Measurements from ENCODE around the gene E4F1. TPM values are rescaled to one million over a fixed set of nuclear protein-coding genes. Genes with fewer than 3 reads are reported as not detected.

E4F1 gene
- total and polyA plus RNA-seq, 4 donors: 12.9 to 75.7 (median 19.4) TPM

- H3K4me3 ChIP-seq (ENCODE audit: low read length in 2 of 2): peak within 1 kb of the TSS; percentile 54 to 69
- ATAC-seq (ENCODE audit: low FRiP score): peak; percentile 98
- peak; percentile 98 to 99 for DNase-seq
- WGBS, 2 donors: 1% methylated on average over 87 to 88 of the region's 88 CpGs
- intact Hi-C loops (cut with DNase I): no loop called here
- H3K27me3 ChIP-seq (ENCODE audit: control insufficient read depth in 1 of 2, insufficient read depth in 2 of 2, low read length in 1 of 2): no peaks in the 10 kb centered on the region
- no peaks in the 10 kb centered on the region for H3K9me3 ChIP-seq (ENCODE audit: control insufficient read depth, low read length)
- H3K4me1 ChIP-seq (ENCODE audit: control insufficient read depth in 1 of 2, insufficient read depth in 2 of 2, low read length in 2 of 2): no peaks in the 10 kb centered on the region
- H3K27ac ChIP-seq (ENCODE audit: low read depth in 1 of 2, low read length in 2 of 2): peak within 1 kb of the TSS in 1 of 2 donors; percentile 86
- H3K36me3 ChIP-seq (ENCODE audit: control insufficient read depth in 1 of 2, insufficient read depth in 2 of 2, low read length in 1 of 2): no peaks in the 10 kb centered on the region
Measured at GRCh38 chr16:2267913-2268666, 44.7 kb downstream of the E4F1 start, which contains the start of gene RNPS1. RNPS1 (minus strand) TSS chr16:2268126; CDS start chr16:2264643, 3,483 bp downstream.

GRCh38 chr16:2270070-2270462 is 46.7 kb downstream of the E4F1 start:
- ATAC-seq (ENCODE audit: low FRiP score) (no peak), DNase-seq (no peak)
- Histone ChIP-seq H3K4me1 (ENCODE audit: control insufficient read depth in 1 of 2, insufficient read depth in 2 of 2, low read length in 2 of 2) (no peaks in the 10 kb centered on the region), H3K27ac (ENCODE audit: low read depth in 1 of 2, low read length in 2 of 2) (no peak overlapping the region), H3K4me3 (ENCODE audit: low read length in 2 of 2) (no peak overlapping the region), H3K27me3 (ENCODE audit: control insufficient read depth in 1 of 2, insufficient read depth in 2 of 2, low read length in 1 of 2) (no peaks in the 10 kb centered on the region), H3K9me3 (ENCODE audit: control insufficient read depth, low read length) (no peaks in the 10 kb centered on the region), H3K36me3 (ENCODE audit: control insufficient read depth in 1 of 2, insufficient read depth in 2 of 2, low read length in 1 of 2) (no peaks in the 10 kb centered on the region)
- intact Hi-C loops (cut with DNase I): no loop called here
- 87% methylated on average over 9 of the region's 9 CpGs for WGBS, 2 donors

GRCh38 chr16:2270588-2271470 is 47.4 kb downstream of the E4F1 start:
- H3K4me3 ChIP-seq (ENCODE audit: low read length in 2 of 2): no peak overlapping the region
- H3K27me3 ChIP-seq (ENCODE audit: control insufficient read depth in 1 of 2, insufficient read depth in 2 of 2, low read length in 1 of 2): no peaks in the 10 kb centered on the region
- ATAC-seq (ENCODE audit: low FRiP score) (no peak), DNase-seq (no peak)
- no peaks in the 10 kb centered on the region for H3K4me1 ChIP-seq (ENCODE audit: control insufficient read depth in 1 of 2, insufficient read depth in 2 of 2, low read length in 2 of 2)
- H3K9me3 ChIP-seq (ENCODE audit: control insufficient read depth, low read length): no peaks in the 10 kb centered on the region
- no peak overlapping the region for H3K27ac ChIP-seq (ENCODE audit: low read depth in 1 of 2, low read length in 2 of 2)
- H3K36me3 ChIP-seq (ENCODE audit: control insufficient read depth in 1 of 2, insufficient read depth in 2 of 2, low read length in 1 of 2): no peaks in the 10 kb centered on the region
- WGBS, 2 donors: 79 to 83% methylated on average over 15 of the region's 15 CpGs
- intact Hi-C loops (cut with DNase I): no loop called here

GRCh38 chr16:2271848-2272461 is 48.6 kb downstream of the E4F1 start:
- intact Hi-C loops (cut with DNase I): no loop called here
- Histone ChIP-seq H3K27ac (ENCODE audit: low read depth in 1 of 2, low read length in 2 of 2) (no peak overlapping the region), H3K4me1 (ENCODE audit: control insufficient read depth in 1 of 2, insufficient read depth in 2 of 2, low read length in 2 of 2) (no peaks in the 10 kb centered on the region), H3K36me3 (ENCODE audit: control insufficient read depth in 1 of 2, insufficient read depth in 2 of 2, low read length in 1 of 2) (no peaks in the 10 kb centered on the region), H3K4me3 (ENCODE audit: low read length in 2 of 2) (no peak overlapping the region), H3K9me3 (ENCODE audit: control insufficient read depth, low read length) (no peaks in the 10 kb centered on the region), H3K27me3 (ENCODE audit: control insufficient read depth in 1 of 2, insufficient read depth in 2 of 2, low read length in 1 of 2) (no peaks in the 10 kb centered on the region)
- 86 to 88% methylated on average over 14 of the region's 14 CpGs for WGBS, 2 donors
- ATAC-seq (ENCODE audit: low FRiP score) (no peak), DNase-seq (no peak)

- Histone ChIP-seq H3K36me3 (ENCODE audit: control insufficient read depth in 1 of 2, insufficient read depth in 2 of 2, low read length in 1 of 2) (no peaks in the 10 kb centered on the region), H3K9me3 (ENCODE audit: control insufficient read depth, low read length) (no peaks in the 10 kb centered on the region), H3K4me3 (ENCODE audit: low read length in 2 of 2) (no peak overlapping the region), H3K27ac (ENCODE audit: low read depth in 1 of 2, low read length in 2 of 2) (no peak overlapping the region), H3K27me3 (ENCODE audit: control insufficient read depth in 1 of 2, insufficient read depth in 2 of 2, low read length in 1 of 2) (no peaks in the 10 kb centered on the region), H3K4me1 (ENCODE audit: control insufficient read depth in 1 of 2, insufficient read depth in 2 of 2, low read length in 2 of 2) (no peaks in the 10 kb centered on the region)
- ATAC-seq (ENCODE audit: low FRiP score) (no peak), DNase-seq (no peak)
- intact Hi-C loops (cut with DNase I): no loop called here
- 78 to 83% methylated on average over 16 of the region's 16 CpGs for WGBS, 2 donors
Measured at GRCh38 chr16:2273484-2273883, 50.1 kb downstream of the E4F1 start.

GRCh38 chr16:2273931-2274330 is 50.5 kb downstream of the E4F1 start:
- 79 to 85% methylated on average over 10 of the region's 10 CpGs for WGBS, 2 donors
- no peak for ATAC-seq (ENCODE audit: low FRiP score)
- no peak for DNase-seq
- H3K27ac ChIP-seq (ENCODE audit: low read depth in 1 of 2, low read length in 2 of 2): no peak overlapping the region
- no peak overlapping the region for H3K4me3 ChIP-seq (ENCODE audit: low read length in 2 of 2)
- H3K4me1 ChIP-seq (ENCODE audit: control insufficient read depth in 1 of 2, insufficient read depth in 2 of 2, low read length in 2 of 2): no peaks in the 10 kb centered on the region
- no peaks in the 10 kb centered on the region for H3K9me3 ChIP-seq (ENCODE audit: control insufficient read depth, low read length)
- intact Hi-C loops (cut with DNase I): no loop called here
- H3K27me3 ChIP-seq (ENCODE audit: control insufficient read depth in 1 of 2, insufficient read depth in 2 of 2, low read length in 1 of 2): no peaks in the 10 kb centered on the region
- no peaks in the 10 kb centered on the region for H3K36me3 ChIP-seq (ENCODE audit: control insufficient read depth in 1 of 2, insufficient read depth in 2 of 2, low read length in 1 of 2)

- ATAC-seq (ENCODE audit: low FRiP score): no peak
- Histone ChIP-seq H3K27ac (ENCODE audit: low read depth in 1 of 2, low read length in 2 of 2) (no peak overlapping the region), H3K9me3 (ENCODE audit: control insufficient read depth, low read length) (no peaks in the 10 kb centered on the region), H3K36me3 (ENCODE audit: control insufficient read depth in 1 of 2, insufficient read depth in 2 of 2, low read length in 1 of 2) (no peaks in the 10 kb centered on the region), H3K4me3 (ENCODE audit: low read length in 2 of 2) (no peak overlapping the region), H3K4me1 (ENCODE audit: control insufficient read depth in 1 of 2, insufficient read depth in 2 of 2, low read length in 2 of 2) (no peaks in the 10 kb centered on the region), H3K27me3 (ENCODE audit: control insufficient read depth in 1 of 2, insufficient read depth in 2 of 2, low read length in 1 of 2) (no peaks in the 10 kb centered on the region)
- 75 to 78% methylated on average over 30 of the region's 30 CpGs for WGBS, 2 donors
- intact Hi-C loops (cut with DNase I): no loop called here
- no peak for DNase-seq
Measured at GRCh38 chr16:2275476-2276367, 52.3 kb downstream of the E4F1 start.

Measured in aorta (tissue), 5 donors.